Measurements from ENCODE around the gene SYNJ2.

DNA sequence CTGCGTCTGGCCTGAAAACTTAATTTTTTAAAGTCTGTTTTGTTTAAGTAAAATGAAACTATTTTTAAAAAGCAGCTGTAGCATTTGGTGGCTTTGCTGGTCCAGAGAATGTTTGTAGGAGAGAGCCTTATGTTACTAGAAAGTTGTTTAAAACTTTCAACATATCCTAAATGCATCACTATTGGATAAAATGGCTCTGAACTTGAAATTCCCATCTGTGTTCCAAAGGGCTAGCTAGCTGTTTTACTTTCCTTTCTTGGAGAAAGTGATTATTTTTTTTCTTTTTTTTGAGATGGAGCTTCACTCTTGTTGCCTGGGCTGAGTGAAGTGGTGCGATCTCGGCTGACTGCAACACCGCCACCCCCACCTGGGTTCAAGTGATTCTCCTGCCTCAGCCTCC lies 2.5 kb downstream of the SYNJ2 start:
- TF ChIP-seq, protein P1, sequence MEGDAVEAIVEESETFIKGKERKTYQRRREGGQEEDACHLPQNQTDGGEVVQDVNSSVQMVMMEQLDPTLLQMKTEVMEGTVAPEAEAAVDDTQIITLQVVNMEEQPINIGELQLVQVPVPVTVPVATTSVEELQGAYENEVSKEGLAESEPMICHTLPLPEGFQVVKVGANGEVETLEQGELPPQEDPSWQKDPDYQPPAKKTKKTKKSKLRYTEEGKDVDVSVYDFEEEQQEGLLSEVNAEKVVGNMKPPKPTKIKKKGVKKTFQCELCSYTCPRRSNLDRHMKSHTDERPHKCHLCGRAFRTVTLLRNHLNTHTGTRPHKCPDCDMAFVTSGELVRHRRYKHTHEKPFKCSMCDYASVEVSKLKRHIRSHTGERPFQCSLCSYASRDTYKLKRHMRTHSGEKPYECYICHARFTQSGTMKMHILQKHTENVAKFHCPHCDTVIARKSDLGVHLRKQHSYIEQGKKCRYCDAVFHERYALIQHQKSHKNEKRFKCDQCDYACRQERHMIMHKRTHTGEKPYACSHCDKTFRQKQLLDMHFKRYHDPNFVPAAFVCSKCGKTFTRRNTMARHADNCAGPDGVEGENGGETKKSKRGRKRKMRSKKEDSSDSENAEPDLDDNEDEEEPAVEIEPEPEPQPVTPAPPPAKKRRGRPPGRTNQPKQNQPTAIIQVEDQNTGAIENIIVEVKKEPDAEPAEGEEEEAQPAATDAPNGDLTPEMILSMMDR (IDR thresholded peaks at IDR 0.05; ENCODE audit: low read length) = no peak
- no peak for TF ChIP-seq EZH2phosphoT487 (IDR thresholded peaks at IDR 0.05; ENCODE audit: low read length)
- TF ChIP-seq EZH2 (optimal IDR thresholded peaks at IDR 0.05; ENCODE audit: low read depth, low read length) = no peak

Data from MM.1S (cell line).